Measurements from ENCODE around the gene COLEC11.

COLEC11 gene

GRCh38 chr2:3604991-3605961 is 10.4 kb downstream of the COLEC11 start:
- Histone ChIP-seq H3K4me1 (ENCODE audit: control insufficient read depth, insufficient read depth, low read depth, low read length) (peaks cover 1% of the 10 kb centered on the region), H2AK5ac (ENCODE audit: low read length, severe bottlenecking) (no peak overlapping the region), H3K23ac (ENCODE audit: low read length in 2 of 2) (no peak overlapping the region), H2BK15ac (ENCODE audit: low read depth, poor library complexity, severe bottlenecking) (no peak overlapping the region), H4K8ac (ENCODE audit: low read length) (no peak overlapping the region), H3K27me3 (ENCODE audit: control insufficient read depth in 1 of 2, insufficient read depth in 1 of 2, low read length in 2 of 2) (peaks cover 0 to 7% of the 10 kb centered on the region in 2 experiments), H3K4ac (ENCODE audit: low read depth in 1 of 2, low read length in 2 of 2) (no peak overlapping the region), H3K27ac (ENCODE audit: low read length, poor library complexity, severe bottlenecking) (no peak overlapping the region), H3K18ac (ENCODE audit: low read depth in 1 of 2, low read length in 2 of 2) (peak overlapping the region in 1 of 2 experiments; percentile 81), H3K36me3 (ENCODE audit: control insufficient read depth in 1 of 2, insufficient read depth in 2 of 2, low read depth in 1 of 2, low read length in 2 of 2) (peaks cover 0 to 3% of the 10 kb centered on the region in 2 experiments), H2BK5ac (ENCODE audit: low read depth, low read length, poor library complexity, severe bottlenecking) (no peak overlapping the region), H3K9me3 (ENCODE audit: control insufficient read depth, low read length) (no peaks in the 10 kb centered on the region), H2BK12ac (ENCODE audit: low read length in 2 of 2) (peak overlapping the region in 1 of 2 experiments; percentile 26), H4K91ac (ENCODE audit: low read length) (no peak overlapping the region), H2BK120ac (ENCODE audit: low read depth, low read length) (no peak overlapping the region), H3K79me1 (replicated peaks; ENCODE audit: low read length, poor library complexity, severe bottlenecking) (no peaks in the 10 kb centered on the region), H3K9ac (ENCODE audit: low read length) (peak overlapping the region; percentile 49), H3K4me3 (ENCODE audit: insufficient read depth in 1 of 2, low read depth in 1 of 2, low read length in 2 of 2) (peak overlapping the region; percentile 3 to 24), H2AFZ (ENCODE audit: low read depth, low read length) (no peak overlapping the region), H3K4me2 (ENCODE audit: low read length, poor library complexity, severe bottlenecking) (no peak overlapping the region), H3K14ac (ENCODE audit: low read length in 2 of 2) (no peak overlapping the region)
- no peak for DNase-seq
- WGBS, result 82% methylated on average over 31 of the region's 44 CpGs

- WGBS, result 93% methylated on average over 11 of the region's 11 CpGs
- Histone ChIP-seq H3K14ac (ENCODE audit: low read length in 2 of 2) (no peak overlapping the region), H2BK120ac (ENCODE audit: low read depth, low read length) (no peak overlapping the region), H3K36me3 (ENCODE audit: control insufficient read depth in 1 of 2, insufficient read depth in 2 of 2, low read depth in 1 of 2, low read length in 2 of 2) (peaks cover 0 to 3% of the 10 kb centered on the region in 2 experiments), H3K18ac (ENCODE audit: low read depth in 1 of 2, low read length in 2 of 2) (no peak overlapping the region), H3K27me3 (ENCODE audit: control insufficient read depth in 1 of 2, insufficient read depth in 1 of 2, low read length in 2 of 2) (peaks cover 0 to 12% of the 10 kb centered on the region in 2 experiments), H2BK15ac (ENCODE audit: low read depth, poor library complexity, severe bottlenecking) (no peak overlapping the region), H2AK5ac (ENCODE audit: low read length, severe bottlenecking) (no peak overlapping the region), H2AFZ (ENCODE audit: low read depth, low read length) (no peak overlapping the region), H3K9me3 (ENCODE audit: control insufficient read depth, low read length) (no peaks in the 10 kb centered on the region), H3K79me1 (replicated peaks; ENCODE audit: low read length, poor library complexity, severe bottlenecking) (no peaks in the 10 kb centered on the region), H2BK12ac (ENCODE audit: low read length in 2 of 2) (peak overlapping the region in 1 of 2 experiments; percentile 67), H2BK5ac (ENCODE audit: low read depth, low read length, poor library complexity, severe bottlenecking) (no peak overlapping the region), H3K4me2 (ENCODE audit: low read length, poor library complexity, severe bottlenecking) (no peak overlapping the region), H3K4me3 (ENCODE audit: insufficient read depth in 1 of 2, low read depth in 1 of 2, low read length in 2 of 2) (peak overlapping the region in 1 of 2 experiments; percentile 24), H3K9ac (ENCODE audit: low read length) (no peak overlapping the region), H4K8ac (ENCODE audit: low read length) (no peak overlapping the region), H3K27ac (ENCODE audit: low read length, poor library complexity, severe bottlenecking) (no peak overlapping the region), H3K4ac (ENCODE audit: low read depth in 1 of 2, low read length in 2 of 2) (no peak overlapping the region), H3K4me1 (ENCODE audit: control insufficient read depth, insufficient read depth, low read depth, low read length) (peaks cover 1% of the 10 kb centered on the region), H4K91ac (ENCODE audit: low read length) (peak overlapping the region; percentile 88), H3K23ac (ENCODE audit: low read length in 2 of 2) (no peak overlapping the region)
- no peak for DNase-seq
Measured at GRCh38 chr2:3606028-3606369, 11.1 kb downstream of the COLEC11 start.

GRCh38 chr2:3606370-3607201 is 11.7 kb downstream of the COLEC11 start:
- Histone ChIP-seq H3K27ac (ENCODE audit: low read length, poor library complexity, severe bottlenecking) (no peak overlapping the region), H2BK12ac (ENCODE audit: low read length in 2 of 2) (peak overlapping the region; percentile 52 to 61)

More at GRCh38 chr2:3606370-3607201, 11.7 kb downstream of the COLEC11 start:
- no peak overlapping the region for H2AFZ ChIP-seq (ENCODE audit: low read depth, low read length)
- no peak overlapping the region for H3K4me2 ChIP-seq (ENCODE audit: low read length, poor library complexity, severe bottlenecking)
- no peak overlapping the region for H3K23ac ChIP-seq (ENCODE audit: low read length in 2 of 2)
- no peak overlapping the region for H2BK15ac ChIP-seq (ENCODE audit: low read depth, poor library complexity, severe bottlenecking)
- H4K8ac ChIP-seq (ENCODE audit: low read length), result peak overlapping the region; percentile 51
- no peak overlapping the region for H3K4ac ChIP-seq (ENCODE audit: low read depth in 1 of 2, low read length in 2 of 2)
- H2BK5ac ChIP-seq (ENCODE audit: low read depth, low read length, poor library complexity, severe bottlenecking), result no peak overlapping the region
- H2BK120ac ChIP-seq (ENCODE audit: low read depth, low read length), result peak overlapping the region; percentile 23
- H3K9ac ChIP-seq (ENCODE audit: low read length), result no peak overlapping the region
- peak overlapping the region; percentile 88 for H4K91ac ChIP-seq (ENCODE audit: low read length)
- no peak overlapping the region for H3K14ac ChIP-seq (ENCODE audit: low read length in 2 of 2)
- H2AK5ac ChIP-seq (ENCODE audit: low read length, severe bottlenecking), result no peak overlapping the region
- H3K4me1 ChIP-seq (ENCODE audit: control insufficient read depth, insufficient read depth, low read depth, low read length), result peaks cover 1% of the 10 kb centered on the region
- WGBS, result 94% methylated on average over 37 of the region's 37 CpGs
- no peak overlapping the region for H3K18ac ChIP-seq (ENCODE audit: low read depth in 1 of 2, low read length in 2 of 2)
- H3K36me3 ChIP-seq (ENCODE audit: control insufficient read depth in 1 of 2, insufficient read depth in 2 of 2, low read depth in 1 of 2, low read length in 2 of 2), result peaks cover 0 to 3% of the 10 kb centered on the region in 2 experiments
- DNase-seq, result no peak
- H3K79me1 ChIP-seq (replicated peaks; ENCODE audit: low read length, poor library complexity, severe bottlenecking), result no peaks in the 10 kb centered on the region
- no peak overlapping the region for H3K4me3 ChIP-seq (ENCODE audit: insufficient read depth in 1 of 2, low read depth in 1 of 2, low read length in 2 of 2)
- no peaks in the 10 kb centered on the region for H3K9me3 ChIP-seq (ENCODE audit: control insufficient read depth, low read length)
- peaks cover 0 to 15% of the 10 kb centered on the region in 2 experiments for H3K27me3 ChIP-seq (ENCODE audit: control insufficient read depth in 1 of 2, insufficient read depth in 1 of 2, low read length in 2 of 2)
